Measurements from ENCODE around the gene KIF5A. TPM values are rescaled to one million over a fixed set of nuclear protein-coding genes. Genes with fewer than 3 reads are reported as not detected.

KIF5A gene
- total RNA-seq, 3 donors from 2014 or later (not counting 1 experiment from before 2014, with no cell fraction given) = 0.09 to 0.40 (median 0.16) TPM

- peaks cover 3% of the 10 kb centered on the region for H3K27me3 ChIP-seq (ENCODE audit: control insufficient read depth, insufficient read depth, low read length)
- Mint-ChIP-seq H3K9me3 (no peaks in the 10 kb centered on the region), H3K27ac (peak overlapping the region; percentile 81 to 92), H3K4me3 (peak overlapping the region; percentile 92), H3K36me3 (no peaks in the 10 kb centered on the region), H3K4me1 (peaks cover 36 to 39% of the 10 kb centered on the region in 2 donors), H3K27me3 (ENCODE audit: low read depth in 2 of 2) (peaks cover 0 to 3% of the 10 kb centered on the region in 2 donors)
- intact Hi-C loops (cut with micrococcal nuclease) = loop anchor here (2.0 to 5.0 kb wide), 2 partner anchors 14 to 152 kb away; partner anchors contain the start of gene DTX3
- WGBS (ENCODE audit: insufficient coverage) = 20% methylated on average over 2 of the region's 2 CpGs
- no peak for TF ChIP-seq CTCF (IDR thresholded peaks at IDR 0.05)
- no peak for DNase-seq
- peaks cover 23% of the 10 kb centered on the region for H3K4me1 ChIP-seq (ENCODE audit: control insufficient read depth, insufficient read depth, low read length)
- ATAC-seq = no peak
- no peaks in the 10 kb centered on the region for H3K9me3 ChIP-seq (ENCODE audit: control insufficient read depth, insufficient read depth, low read length)
- H3K27ac ChIP-seq (ENCODE audit: low read length) = peak overlapping the region; percentile 72
- peak overlapping the region; percentile 86 for H3K4me3 ChIP-seq (ENCODE audit: low read length)
- peaks cover 4% of the 10 kb centered on the region for H3K36me3 ChIP-seq (ENCODE audit: control insufficient read depth, insufficient read depth, low read length)
Observed at GRCh38 chr12:57590479-57590863, 40.6 kb downstream of the KIF5A start.

- peaks cover 10% of the 10 kb centered on the region for H3K36me3 ChIP-seq (ENCODE audit: control insufficient read depth, insufficient read depth, low read length)
- ATAC-seq = peak; percentile 93 to 96 (median 93)
- peak within 1 kb of the TSS; percentile 81 to 92 for H3K27ac Mint-ChIP-seq
- intact Hi-C loops (cut with micrococcal nuclease) = loop anchor here (2.0 to 5.0 kb wide), 2 partner anchors 14 to 151 kb away; partner anchors contain the start of gene DTX3
- H3K4me1 ChIP-seq (ENCODE audit: control insufficient read depth, insufficient read depth, low read length) = peaks cover 23% of the 10 kb centered on the region
- H3K27me3 ChIP-seq (ENCODE audit: control insufficient read depth, insufficient read depth, low read length) = peaks cover 3% of the 10 kb centered on the region
- H3K36me3 Mint-ChIP-seq = no peaks in the 10 kb centered on the region
- peak within 1 kb of the TSS; percentile 92 for H3K4me3 Mint-ChIP-seq
- H3K9me3 ChIP-seq (ENCODE audit: control insufficient read depth, insufficient read depth, low read length) = no peaks in the 10 kb centered on the region
- peak within 1 kb of the TSS; percentile 86 for H3K4me3 ChIP-seq (ENCODE audit: low read length)
- H3K27ac ChIP-seq (ENCODE audit: low read length) = peak within 1 kb of the TSS; percentile 72
- H3K27me3 Mint-ChIP-seq (ENCODE audit: low read depth in 2 of 2) = no peaks in the 10 kb centered on the region
- 1% methylated on average over 69 of the region's 69 CpGs for WGBS (ENCODE audit: insufficient coverage)
- peaks cover 36 to 39% of the 10 kb centered on the region in 2 donors for H3K4me1 Mint-ChIP-seq
- TF ChIP-seq CTCF (IDR thresholded peaks at IDR 0.05) = no peak
- peak; percentile 68 to 92 for DNase-seq
- no peaks in the 10 kb centered on the region for H3K9me3 Mint-ChIP-seq
Observed at GRCh38 chr12:57590864-57591781, 41.3 kb downstream of the KIF5A start, which contains the start of gene PIP4K2C. Gene PIP4K2C, plus strand, starts transcription at chr12:57591192. Its CDS starts 98 bp downstream, at chr12:57591290.

GRCh38 chr12:57591782-57592325 lies 42.0 kb downstream of the KIF5A start:
- TF ChIP-seq CTCF (IDR thresholded peaks at IDR 0.05) = no peak
- H3K4me1 ChIP-seq (ENCODE audit: control insufficient read depth, insufficient read depth, low read length) = peaks cover 23% of the 10 kb centered on the region
- no peaks in the 10 kb centered on the region for H3K27me3 Mint-ChIP-seq (ENCODE audit: low read depth in 2 of 2)
- peaks cover 5% of the 10 kb centered on the region for H3K36me3 Mint-ChIP-seq
- peak overlapping the region; percentile 92 for H3K4me3 Mint-ChIP-seq
- H3K9me3 Mint-ChIP-seq = no peaks in the 10 kb centered on the region
- H3K27me3 ChIP-seq (ENCODE audit: control insufficient read depth, insufficient read depth, low read length) = peaks cover 3% of the 10 kb centered on the region
- H3K36me3 ChIP-seq (ENCODE audit: control insufficient read depth, insufficient read depth, low read length) = peaks cover 15% of the 10 kb centered on the region
- H3K27ac ChIP-seq (ENCODE audit: low read length) = peak overlapping the region; percentile 67
- intact Hi-C loops (cut with micrococcal nuclease) = loop anchor here (2.0 to 5.0 kb wide), 2 partner anchors 13 to 150 kb away; partner anchors contain the start of gene DTX3
- H3K27ac Mint-ChIP-seq = peak overlapping the region; percentile 81 to 92
- H3K9me3 ChIP-seq (ENCODE audit: control insufficient read depth, insufficient read depth, low read length) = no peaks in the 10 kb centered on the region
- peak overlapping the region; percentile 86 for H3K4me3 ChIP-seq (ENCODE audit: low read length)
- ATAC-seq (no peak), DNase-seq (no peak)
- 64% methylated on average over 10 of the region's 10 CpGs for WGBS (ENCODE audit: insufficient coverage)
- H3K4me1 Mint-ChIP-seq = peaks cover 36 to 39% of the 10 kb centered on the region in 2 donors
